ENCODE data around the gene CRYGS.

Gene CRYGS

DNA sequence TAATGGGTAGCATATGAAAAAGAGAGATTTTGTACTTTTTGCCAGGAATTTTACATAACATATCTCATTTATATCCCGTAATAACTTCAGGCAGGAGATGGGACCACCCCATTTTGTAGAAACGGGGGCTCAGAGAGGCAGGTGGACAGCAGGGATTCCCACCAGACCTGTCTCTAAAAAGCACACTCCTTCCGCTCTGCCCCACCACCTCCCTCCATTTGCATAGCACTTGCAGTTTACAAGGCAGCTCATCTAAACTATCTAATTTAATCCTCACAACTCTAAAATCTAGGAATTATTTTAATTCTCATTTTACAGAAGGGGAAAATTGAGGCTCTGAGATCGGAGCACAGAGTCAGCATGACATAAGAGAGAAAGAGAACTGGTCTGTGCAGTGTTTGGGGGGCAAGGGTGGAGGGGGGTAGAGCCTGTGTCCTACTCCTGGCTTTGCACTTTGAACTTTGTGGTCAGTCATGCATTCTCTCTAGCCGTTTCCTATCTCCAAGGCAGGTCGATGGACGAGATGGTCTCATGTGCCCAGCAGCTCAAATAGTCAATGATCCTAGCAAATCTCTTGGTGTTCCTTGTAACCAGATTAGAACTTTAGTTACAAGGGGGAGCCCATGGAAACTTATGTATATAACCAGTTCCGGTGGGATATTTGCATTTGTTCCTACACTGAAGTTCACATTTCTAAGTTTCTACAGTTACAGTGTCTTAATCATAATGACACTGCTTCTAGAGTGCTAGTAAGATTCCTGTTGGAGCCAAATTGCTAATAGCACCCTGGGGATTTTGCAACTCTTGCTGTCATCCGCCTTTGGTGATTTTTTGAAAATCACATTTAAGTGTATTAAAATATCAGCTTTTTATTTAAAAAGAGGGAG is 18.6 kb downstream of the CRYGS start:
- H3K4me3 ChIP-seq (replicated peaks; ENCODE audit: low read depth, low read length), result no peak overlapping the region
- TF ChIP-seq, protein P1, sequence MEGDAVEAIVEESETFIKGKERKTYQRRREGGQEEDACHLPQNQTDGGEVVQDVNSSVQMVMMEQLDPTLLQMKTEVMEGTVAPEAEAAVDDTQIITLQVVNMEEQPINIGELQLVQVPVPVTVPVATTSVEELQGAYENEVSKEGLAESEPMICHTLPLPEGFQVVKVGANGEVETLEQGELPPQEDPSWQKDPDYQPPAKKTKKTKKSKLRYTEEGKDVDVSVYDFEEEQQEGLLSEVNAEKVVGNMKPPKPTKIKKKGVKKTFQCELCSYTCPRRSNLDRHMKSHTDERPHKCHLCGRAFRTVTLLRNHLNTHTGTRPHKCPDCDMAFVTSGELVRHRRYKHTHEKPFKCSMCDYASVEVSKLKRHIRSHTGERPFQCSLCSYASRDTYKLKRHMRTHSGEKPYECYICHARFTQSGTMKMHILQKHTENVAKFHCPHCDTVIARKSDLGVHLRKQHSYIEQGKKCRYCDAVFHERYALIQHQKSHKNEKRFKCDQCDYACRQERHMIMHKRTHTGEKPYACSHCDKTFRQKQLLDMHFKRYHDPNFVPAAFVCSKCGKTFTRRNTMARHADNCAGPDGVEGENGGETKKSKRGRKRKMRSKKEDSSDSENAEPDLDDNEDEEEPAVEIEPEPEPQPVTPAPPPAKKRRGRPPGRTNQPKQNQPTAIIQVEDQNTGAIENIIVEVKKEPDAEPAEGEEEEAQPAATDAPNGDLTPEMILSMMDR (IDR thresholded peaks at IDR 0.05; ENCODE audit: low read length, missing control alignments), result no peak

DNA sequence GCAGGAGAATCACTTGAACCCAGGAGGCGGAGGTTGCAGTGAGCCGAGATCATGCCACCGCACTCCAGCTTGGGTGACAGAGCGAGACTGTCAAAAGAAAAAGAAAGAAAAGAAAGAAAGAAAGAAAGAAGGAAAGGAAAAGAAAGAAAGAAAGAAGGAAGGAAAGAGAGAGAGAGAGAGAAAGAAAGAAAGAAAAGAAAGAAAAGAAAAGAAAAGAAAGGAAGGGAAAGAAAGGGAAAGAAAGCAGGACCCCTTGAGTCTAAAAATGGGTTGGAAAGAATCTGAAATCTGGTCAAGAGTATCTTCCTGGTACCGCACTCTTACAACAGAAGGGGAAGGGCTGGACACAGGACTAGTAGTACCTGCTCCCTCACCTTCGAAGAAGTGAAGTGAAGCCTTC is 19.6 kb downstream of the CRYGS start:
- H3K4me3 ChIP-seq (replicated peaks; ENCODE audit: low read depth, low read length), result no peak overlapping the region
- TF ChIP-seq, protein P1 (IDR thresholded peaks at IDR 0.05; ENCODE audit: low read length, missing control alignments), result no peak
- no peak for DNase-seq (ENCODE audit: low read depth)

More for the DNA sequence above, 18.6 kb downstream of the CRYGS start:
- DNase-seq (ENCODE audit: low read depth), result no peak

DNA sequence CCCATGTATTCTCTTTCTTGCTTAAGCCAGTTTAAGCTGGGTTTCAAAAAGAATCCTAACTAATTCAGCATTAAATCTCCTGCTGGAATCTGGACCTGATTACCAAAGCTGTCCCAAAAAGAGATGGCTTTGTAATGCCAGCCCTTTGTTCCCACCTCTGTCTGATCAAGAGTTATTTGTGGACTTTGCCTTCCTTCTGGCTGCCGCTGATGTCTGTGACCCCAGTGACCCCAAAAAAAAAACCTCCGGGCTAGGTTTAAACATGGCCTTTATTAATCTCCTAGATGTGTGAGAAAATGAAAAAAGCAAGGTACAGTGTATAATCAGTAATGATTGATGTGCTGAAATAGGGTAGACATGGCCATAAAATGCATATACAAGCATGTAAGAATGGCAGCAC is 20.7 kb downstream of the CRYGS start:
- no peak overlapping the region for H3K4me3 ChIP-seq (replicated peaks; ENCODE audit: low read depth, low read length)
- no peak for DNase-seq (ENCODE audit: low read depth)
- TF ChIP-seq, protein P1 (IDR thresholded peaks at IDR 0.05; ENCODE audit: low read length, missing control alignments), result no peak

DNA sequence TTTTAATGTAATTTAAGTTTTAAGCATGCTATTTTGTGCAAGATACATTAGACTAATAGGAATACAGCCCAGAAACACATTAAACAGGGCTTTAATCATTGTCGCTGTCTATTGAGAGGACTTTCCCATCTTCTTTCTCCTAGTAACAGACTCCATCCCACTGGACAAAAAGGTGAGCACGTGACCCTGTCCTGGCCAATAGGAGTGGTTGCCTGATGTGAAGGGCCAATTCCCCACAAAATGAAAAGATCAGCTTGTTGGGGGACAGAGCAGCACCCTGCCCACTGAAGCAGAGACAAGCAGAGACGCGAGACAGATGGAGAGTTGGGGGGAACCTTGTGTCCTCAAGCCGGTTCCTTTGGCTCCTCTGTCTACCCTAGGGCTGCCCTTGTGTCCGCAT is 21.2 kb downstream of the CRYGS start:
- no peak overlapping the region for H3K4me3 ChIP-seq (replicated peaks; ENCODE audit: low read depth, low read length)
- TF ChIP-seq, protein P1 (IDR thresholded peaks at IDR 0.05; ENCODE audit: low read length, missing control alignments), result no peak
- no peak for DNase-seq (ENCODE audit: low read depth)

DNA sequence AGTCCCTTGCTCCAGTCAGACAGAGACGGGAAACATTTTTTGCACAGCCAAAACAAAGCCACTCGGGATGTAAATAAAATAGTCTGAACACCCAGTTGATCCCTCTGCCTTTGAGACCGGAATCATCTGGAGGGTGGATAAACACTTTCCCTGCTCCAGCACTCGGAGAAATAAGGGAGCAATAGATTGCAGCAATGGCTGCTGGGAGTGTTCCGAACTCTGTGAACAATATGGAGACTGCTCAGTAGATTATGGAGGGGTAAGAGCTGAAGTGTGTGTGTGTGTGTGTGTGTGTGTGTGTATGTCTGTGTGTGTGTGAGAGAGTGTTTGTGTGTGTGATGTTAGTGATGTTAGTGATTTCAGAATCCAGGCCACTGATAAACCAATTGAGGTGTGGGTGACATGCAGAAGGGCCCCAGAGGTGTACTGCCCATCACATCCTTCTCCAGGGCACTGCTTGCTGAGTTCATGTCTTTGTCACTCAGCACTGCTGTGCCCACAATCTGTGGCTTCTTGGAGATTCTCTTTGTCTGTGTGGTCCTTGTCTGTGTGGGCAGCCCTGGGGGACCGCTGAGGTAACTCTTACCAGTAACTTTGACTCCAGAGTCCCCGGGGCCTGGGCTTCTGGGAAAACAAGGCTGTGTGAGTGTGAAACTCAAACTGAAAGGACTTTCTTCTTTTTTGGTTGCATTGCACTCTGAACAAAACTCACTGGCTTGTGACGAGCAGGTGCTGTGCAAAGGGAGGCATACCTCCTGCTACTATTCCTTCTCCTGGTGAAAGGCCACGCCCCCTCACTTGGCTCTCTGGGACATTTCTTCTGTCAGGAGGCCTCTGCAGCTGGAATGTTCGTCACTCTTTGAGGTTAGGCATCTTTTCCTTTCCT is 23.0 kb downstream of the CRYGS start:
- TF ChIP-seq, protein P1 (IDR thresholded peaks at IDR 0.05; ENCODE audit: low read length, missing control alignments), result no peak
- DNase-seq (ENCODE audit: low read depth), result no peak
- no peak overlapping the region for H3K4me3 ChIP-seq (replicated peaks; ENCODE audit: low read depth, low read length)

DNA sequence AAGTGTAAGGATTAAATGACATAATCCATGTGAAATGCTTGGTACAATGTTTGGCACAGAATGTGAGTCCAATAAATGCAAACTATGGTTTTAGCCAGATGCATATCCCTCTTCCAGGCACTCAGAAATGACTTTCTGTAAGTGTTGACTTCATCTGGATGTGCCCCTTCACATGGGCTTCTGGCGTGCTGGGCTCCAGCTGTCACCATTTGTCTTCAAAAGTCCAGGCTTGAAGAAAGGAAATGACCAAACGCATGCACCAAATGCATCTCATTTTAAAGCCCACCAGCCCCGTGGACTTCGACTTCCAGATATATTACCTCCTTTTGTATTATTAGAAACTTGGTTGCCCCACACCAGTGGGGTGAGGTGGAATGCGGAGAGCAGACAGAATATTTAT is 23.7 kb downstream of the CRYGS start:
- no peak for DNase-seq (ENCODE audit: low read depth)
- TF ChIP-seq, protein P1 (IDR thresholded peaks at IDR 0.05; ENCODE audit: low read length, missing control alignments), result no peak
- no peak overlapping the region for H3K4me3 ChIP-seq (replicated peaks; ENCODE audit: low read depth, low read length)
